ENCODE measurements around the gene ATP1B1.

DNA sequence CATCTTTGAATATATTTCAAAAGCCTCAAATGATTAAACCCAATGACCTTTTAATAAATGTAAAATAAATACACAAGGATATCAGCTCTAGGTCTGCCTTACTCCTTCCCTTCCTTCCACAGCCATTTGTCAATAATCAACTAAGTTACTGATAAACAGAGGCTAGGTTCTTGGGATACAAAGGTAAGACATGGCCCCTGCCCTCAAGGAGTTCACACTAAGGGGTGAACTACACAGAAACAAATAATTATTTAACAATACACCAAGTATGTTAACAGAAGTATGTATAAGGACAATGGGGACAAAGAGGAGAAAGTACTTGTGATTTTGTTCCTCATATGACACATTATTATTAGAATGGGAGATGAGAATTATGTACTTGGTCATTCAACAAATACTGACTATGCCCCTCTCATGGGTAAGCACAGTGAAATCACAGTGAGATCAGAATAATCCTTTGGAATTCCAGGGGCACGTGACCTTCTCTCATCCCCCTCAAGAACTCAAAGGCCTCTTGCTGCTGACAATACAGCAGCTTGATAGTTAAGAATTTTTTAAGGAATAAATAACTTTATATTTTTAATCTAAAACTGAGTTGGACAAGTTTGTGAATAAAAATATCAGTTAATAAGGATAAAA lies 40.2 kb downstream of the ATP1B1 start:
- TF ChIP-seq, protein P1, sequence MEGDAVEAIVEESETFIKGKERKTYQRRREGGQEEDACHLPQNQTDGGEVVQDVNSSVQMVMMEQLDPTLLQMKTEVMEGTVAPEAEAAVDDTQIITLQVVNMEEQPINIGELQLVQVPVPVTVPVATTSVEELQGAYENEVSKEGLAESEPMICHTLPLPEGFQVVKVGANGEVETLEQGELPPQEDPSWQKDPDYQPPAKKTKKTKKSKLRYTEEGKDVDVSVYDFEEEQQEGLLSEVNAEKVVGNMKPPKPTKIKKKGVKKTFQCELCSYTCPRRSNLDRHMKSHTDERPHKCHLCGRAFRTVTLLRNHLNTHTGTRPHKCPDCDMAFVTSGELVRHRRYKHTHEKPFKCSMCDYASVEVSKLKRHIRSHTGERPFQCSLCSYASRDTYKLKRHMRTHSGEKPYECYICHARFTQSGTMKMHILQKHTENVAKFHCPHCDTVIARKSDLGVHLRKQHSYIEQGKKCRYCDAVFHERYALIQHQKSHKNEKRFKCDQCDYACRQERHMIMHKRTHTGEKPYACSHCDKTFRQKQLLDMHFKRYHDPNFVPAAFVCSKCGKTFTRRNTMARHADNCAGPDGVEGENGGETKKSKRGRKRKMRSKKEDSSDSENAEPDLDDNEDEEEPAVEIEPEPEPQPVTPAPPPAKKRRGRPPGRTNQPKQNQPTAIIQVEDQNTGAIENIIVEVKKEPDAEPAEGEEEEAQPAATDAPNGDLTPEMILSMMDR (IDR thresholded peaks at IDR 0.05), result no peak
- no peak for TF ChIP-seq POLR2A (IDR thresholded peaks at IDR 0.05)
